ENCODE measurements around the gene RAB33B.

The RAB33B gene

GRCh38 chr4:139458543-139458942, 4.6 kb downstream of the RAB33B start:
- DNase-seq (ENCODE audit: low read depth in 1 of 2, low spot score in 1 of 2) = no peak
- H3K4me3 ChIP-seq (replicated peaks; ENCODE audit: insufficient read depth, low read length) = no peak overlapping the region
- no peak for TF ChIP-seq REST (IDR thresholded peaks at IDR 0.05; ENCODE audit: insufficient replicate concordance, low read depth)
- H3K27ac ChIP-seq (replicated peaks) = no peak overlapping the region
- no peaks in the 10 kb centered on the region for H3K27me3 ChIP-seq (ENCODE audit: insufficient read depth, poor library complexity, severe bottlenecking)

GRCh38 chr4:139458999-139459398, 5.1 kb downstream of the RAB33B start:
- Histone ChIP-seq H3K4me3 (replicated peaks; ENCODE audit: insufficient read depth, low read length) (no peak overlapping the region), H3K27ac (replicated peaks) (no peak overlapping the region), H3K27me3 (ENCODE audit: insufficient read depth, poor library complexity, severe bottlenecking) (no peaks in the 10 kb centered on the region)
- TF ChIP-seq REST (IDR thresholded peaks at IDR 0.05; ENCODE audit: insufficient replicate concordance, low read depth) = no peak
- TF ChIP-seq SPI1 (IDR thresholded peaks at IDR 0.05; ENCODE audit: borderline replicate concordance, low read depth) = no peak
- TF ChIP-seq GABPA (IDR thresholded peaks at IDR 0.05; ENCODE audit: low read depth) = no peak
- no peak for TF ChIP-seq CTCF (IDR thresholded peaks at IDR 0.05; ENCODE audit: insufficient read depth, low read length)
- no peak for TF ChIP-seq POLR2AphosphoS5 (IDR thresholded peaks at IDR 0.05; ENCODE audit: low read depth)
- no peak for DNase-seq (ENCODE audit: low read depth in 1 of 2, low spot score in 1 of 2)

- no peaks in the 10 kb centered on the region for H3K27me3 ChIP-seq (ENCODE audit: insufficient read depth, poor library complexity, severe bottlenecking)
- no peak for TF ChIP-seq CTCF (IDR thresholded peaks at IDR 0.05; ENCODE audit: insufficient read depth, low read length)
- no peak for TF ChIP-seq REST (IDR thresholded peaks at IDR 0.05; ENCODE audit: insufficient replicate concordance, low read depth)
- TF ChIP-seq SPI1 (IDR thresholded peaks at IDR 0.05; ENCODE audit: borderline replicate concordance, low read depth) = no peak
- no peak for TF ChIP-seq GABPA (IDR thresholded peaks at IDR 0.05; ENCODE audit: low read depth)
- no peak for TF ChIP-seq POLR2AphosphoS5 (IDR thresholded peaks at IDR 0.05; ENCODE audit: low read depth)
- H3K27ac ChIP-seq (replicated peaks) = no peak overlapping the region
- no peak overlapping the region for H3K4me3 ChIP-seq (replicated peaks; ENCODE audit: insufficient read depth, low read length)
- no peak for DNase-seq (ENCODE audit: low read depth in 1 of 2, low spot score in 1 of 2)
Observed at GRCh38 chr4:139460565-139460964, 6.6 kb downstream of the RAB33B start.
